Measurements from ENCODE around the gene UROD. TPM values are rescaled to one million over a fixed set of nuclear protein-coding genes. Genes with fewer than 3 reads are reported as not detected.
"Not testable (repeated sequence)": the region's sequence is repeated elsewhere in the genome, so short reads cannot be mapped to it uniquely, and the experiment has no call there.

The UROD gene
- 73.4 TPM for total RNA-seq
- long read RNA-seq, transcript UROD-201 (10 exons, 1,300 nt): major isoform, 78 of 104 reads
- long read RNA-seq, partial matches to known transcripts: 5 of 104 reads
- long read RNA-seq, other reads (novel, unspliced or antisense): 20 of 104 reads

GRCh38 chr1:45011837-45012638 is at the start of gene UROD:
TSS of gene UROD (plus strand) at chr1:45012254. CDS start at chr1:45012266, 12 bp downstream.
- intact Hi-C loops (cut with DNase I): loop anchor here (5.0 kb wide), 2 partner anchors 175 to 225 kb away; partner anchors contain the start of gene BEST4
- DNase-seq (peak; percentile 96), ATAC-seq (ENCODE audit: poor library complexity) (peak; percentile 95)

- ATAC-seq (ENCODE audit: poor library complexity): no peak
- no peak for DNase-seq
- intact Hi-C loops (cut with DNase I): no loop called here
These were observed 49.3 kb upstream of the UROD start for GRCh38 chr1:44962729-44963128.

- DNase-seq (no peak), ATAC-seq (ENCODE audit: poor library complexity) (no peak)
- intact Hi-C loops (cut with DNase I): no loop called here
These were observed 47.7 kb upstream of the UROD start for GRCh38 chr1:44964396-44964795.

GRCh38 chr1:44970317-44970716 is 41.7 kb upstream of the UROD start:
- no peak for DNase-seq
- intact Hi-C loops (cut with DNase I): no loop called here
- ATAC-seq (ENCODE audit: poor library complexity): no peak

- no peak for ATAC-seq (ENCODE audit: poor library complexity)
- intact Hi-C loops (cut with DNase I): no loop called here
- no peak for DNase-seq
These were observed 38.4 kb upstream of the UROD start for GRCh38 chr1:44973645-44974044.

- ATAC-seq (ENCODE audit: poor library complexity) (no peak), DNase-seq (no peak)
- intact Hi-C loops (cut with DNase I): no loop called here
These were observed 35.8 kb upstream of the UROD start for GRCh38 chr1:44976252-44976651.

GRCh38 chr1:44977372-44977771 is 34.7 kb upstream of the UROD start:
- intact Hi-C loops (cut with DNase I); DNase-seq; ATAC-seq (ENCODE audit: poor library complexity): not testable (repeated sequence)

- intact Hi-C loops (cut with DNase I): no loop called here
- ATAC-seq (ENCODE audit: poor library complexity) (peak; percentile 5), DNase-seq (no peak)
These were observed 26.2 kb upstream of the UROD start for GRCh38 chr1:44985747-44986359.

GRCh38 chr1:44988531-44989156 is 23.4 kb upstream of the UROD start:
- DNase-seq (no peak), ATAC-seq (ENCODE audit: poor library complexity) (no peak)
- intact Hi-C loops (cut with DNase I): no loop called here

- peak; percentile 63 for ATAC-seq (ENCODE audit: poor library complexity)
- no peak for DNase-seq
These were observed 17.6 kb upstream of the UROD start for GRCh38 chr1:44994309-44994898.

GRCh38 chr1:44995467-44996238 is 16.4 kb upstream of the UROD start:
- intact Hi-C loops (cut with DNase I): no loop called here
- no peak for ATAC-seq (ENCODE audit: poor library complexity)

More at GRCh38 chr1:44994309-44994898, 17.6 kb upstream of the UROD start:
- intact Hi-C loops (cut with DNase I): no loop called here

GRCh38 chr1:44999232-44999631 is 12.8 kb upstream of the UROD start:
- ATAC-seq (ENCODE audit: poor library complexity) (no peak), DNase-seq (no peak)
- intact Hi-C loops (cut with DNase I): no loop called here

More at GRCh38 chr1:44995467-44996238, 16.4 kb upstream of the UROD start:
- no peak for DNase-seq

- intact Hi-C loops (cut with DNase I): no loop called here
- ATAC-seq (ENCODE audit: poor library complexity): peak; percentile 42
These were observed 11.0 kb upstream of the UROD start for GRCh38 chr1:45001011-45001481.

GRCh38 chr1:45001576-45001975 is 10.5 kb upstream of the UROD start:
- ATAC-seq (ENCODE audit: poor library complexity); DNase-seq; intact Hi-C loops (cut with DNase I): not testable (repeated sequence)

More at GRCh38 chr1:45001011-45001481, 11.0 kb upstream of the UROD start:
- no peak for DNase-seq

- no peak for DNase-seq
- ATAC-seq (ENCODE audit: poor library complexity): no peak
- intact Hi-C loops (cut with DNase I): no loop called here
These were observed 9.1 kb upstream of the UROD start for GRCh38 chr1:45002650-45003645.

- DNase-seq (no peak), ATAC-seq (ENCODE audit: poor library complexity) (no peak)
- intact Hi-C loops (cut with DNase I): no loop called here
These were observed 8.3 kb upstream of the UROD start for GRCh38 chr1:45003741-45004140.
